ENCODE measurements around the gene TMEM9. TPM values are rescaled to one million over a fixed set of nuclear protein-coding genes. Genes with fewer than 3 reads are reported as not detected.

Gene TMEM9
- total RNA-seq, 1 experiment from 2014 or later = 69.7 TPM

DNA sequence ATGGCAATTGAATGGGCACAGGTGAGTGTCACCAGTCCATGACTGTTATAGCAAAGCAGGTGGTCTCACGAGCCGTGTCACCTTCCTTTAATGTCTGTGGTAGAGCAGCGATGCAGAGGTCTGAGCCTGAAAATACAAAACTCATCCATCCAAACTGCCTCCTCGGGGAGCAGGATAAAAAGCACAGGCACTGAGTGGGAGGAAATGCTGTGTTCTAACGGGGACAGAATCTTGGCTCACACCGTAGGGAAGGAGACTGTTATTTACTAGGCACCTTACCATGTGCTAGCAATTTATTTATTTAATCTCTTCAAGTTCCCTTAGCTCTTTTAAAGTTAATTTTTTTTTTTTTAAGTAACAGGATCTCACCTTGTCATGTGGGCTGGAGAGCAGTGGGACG lies 28.5 kb downstream of the TMEM9 start:
- H3K36me3 ChIP-seq (ENCODE audit: insufficient read depth, low read length, poor library complexity, severe bottlenecking) = no peaks in the 10 kb centered on the region
- no peaks in the 10 kb centered on the region for H3K9me3 ChIP-seq (ENCODE audit: low read depth, low read length, poor library complexity, severe bottlenecking)
- CTCF ChIA-PET = no interaction called here
- H3K27ac ChIP-seq (ENCODE audit: low read depth, low read length, poor library complexity, severe bottlenecking) = no peak overlapping the region
- intact Hi-C loops (cut with micrococcal nuclease; ENCODE audit: unreplicated experiment) = no loop called here
- DNase-seq (ENCODE audit: low spot score) = no peak
- POLR2A ChIA-PET (ENCODE audit: low non-redundant PET) = interaction anchor here (0.7 kb wide), 1 partner anchor 432 kb away, joined by 3 read pairs; no protein-coding TSS in a partner anchor
- no peaks in the 10 kb centered on the region for H3K4me1 ChIP-seq (ENCODE audit: insufficient read depth, low read length, poor library complexity, severe bottlenecking)
- BruUV-seq (replicated peaks) = no TSS peak
- no peaks in the 10 kb centered on the region for H3K27me3 ChIP-seq (replicated peaks; ENCODE audit: insufficient read depth, low read depth, low read length, poor library complexity)
- TF ChIP-seq, protein P1, sequence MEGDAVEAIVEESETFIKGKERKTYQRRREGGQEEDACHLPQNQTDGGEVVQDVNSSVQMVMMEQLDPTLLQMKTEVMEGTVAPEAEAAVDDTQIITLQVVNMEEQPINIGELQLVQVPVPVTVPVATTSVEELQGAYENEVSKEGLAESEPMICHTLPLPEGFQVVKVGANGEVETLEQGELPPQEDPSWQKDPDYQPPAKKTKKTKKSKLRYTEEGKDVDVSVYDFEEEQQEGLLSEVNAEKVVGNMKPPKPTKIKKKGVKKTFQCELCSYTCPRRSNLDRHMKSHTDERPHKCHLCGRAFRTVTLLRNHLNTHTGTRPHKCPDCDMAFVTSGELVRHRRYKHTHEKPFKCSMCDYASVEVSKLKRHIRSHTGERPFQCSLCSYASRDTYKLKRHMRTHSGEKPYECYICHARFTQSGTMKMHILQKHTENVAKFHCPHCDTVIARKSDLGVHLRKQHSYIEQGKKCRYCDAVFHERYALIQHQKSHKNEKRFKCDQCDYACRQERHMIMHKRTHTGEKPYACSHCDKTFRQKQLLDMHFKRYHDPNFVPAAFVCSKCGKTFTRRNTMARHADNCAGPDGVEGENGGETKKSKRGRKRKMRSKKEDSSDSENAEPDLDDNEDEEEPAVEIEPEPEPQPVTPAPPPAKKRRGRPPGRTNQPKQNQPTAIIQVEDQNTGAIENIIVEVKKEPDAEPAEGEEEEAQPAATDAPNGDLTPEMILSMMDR (conservative IDR thresholded peaks at IDR 0.05; ENCODE audit: low read depth, low read length) = no peak
- TF ChIP-seq EZH2 (IDR thresholded peaks at IDR 0.05; ENCODE audit: borderline replicate concordance, low read depth, low read length, poor library complexity, severe bottlenecking) = no peak
- no peak overlapping the region for H3K4me3 ChIP-seq (ENCODE audit: low read depth, low read length, poor library complexity, severe bottlenecking)

- intact Hi-C loops (cut with micrococcal nuclease; ENCODE audit: unreplicated experiment) = no loop called here
- CTCF ChIA-PET = no interaction called here
These were observed 29.3 kb downstream of the TMEM9 start for GRCh38 chr1:201125019-201125418.

GRCh38 chr1:201123866-201124265 lies 30.4 kb downstream of the TMEM9 start:
- ChIA-PET CTCF (no interaction called here), POLR2A (ENCODE audit: low non-redundant PET) (no interaction called here)
- H3K27ac ChIP-seq (ENCODE audit: low read depth, low read length, poor library complexity, severe bottlenecking) = no peak overlapping the region
- no peaks in the 10 kb centered on the region for H3K36me3 ChIP-seq (ENCODE audit: insufficient read depth, low read length, poor library complexity, severe bottlenecking)
- DNase-seq (ENCODE audit: low spot score) = no peak
- H3K27me3 ChIP-seq (replicated peaks; ENCODE audit: insufficient read depth, low read depth, low read length, poor library complexity) = no peaks in the 10 kb centered on the region
- H3K9me3 ChIP-seq (ENCODE audit: low read depth, low read length, poor library complexity, severe bottlenecking) = no peaks in the 10 kb centered on the region
- intact Hi-C loops (cut with micrococcal nuclease; ENCODE audit: unreplicated experiment) = no loop called here
- H3K4me1 ChIP-seq (ENCODE audit: insufficient read depth, low read length, poor library complexity, severe bottlenecking) = no peaks in the 10 kb centered on the region
- BruUV-seq (replicated peaks) = no TSS peak
- TF ChIP-seq EZH2 (IDR thresholded peaks at IDR 0.05; ENCODE audit: borderline replicate concordance, low read depth, low read length, poor library complexity, severe bottlenecking) = no peak
- TF ChIP-seq, protein P1 (conservative IDR thresholded peaks at IDR 0.05; ENCODE audit: low read depth, low read length) = no peak
- H3K4me3 ChIP-seq (ENCODE audit: low read depth, low read length, poor library complexity, severe bottlenecking) = no peak overlapping the region

More at GRCh38 chr1:201125019-201125418, 29.3 kb downstream of the TMEM9 start:
- POLR2A ChIA-PET (ENCODE audit: low non-redundant PET) = no interaction called here
- H3K27ac ChIP-seq (ENCODE audit: low read depth, low read length, poor library complexity, severe bottlenecking) = no peak overlapping the region
- H3K4me1 ChIP-seq (ENCODE audit: insufficient read depth, low read length, poor library complexity, severe bottlenecking) = no peaks in the 10 kb centered on the region
- no peaks in the 10 kb centered on the region for H3K36me3 ChIP-seq (ENCODE audit: insufficient read depth, low read length, poor library complexity, severe bottlenecking)
- no peak for TF ChIP-seq EZH2 (IDR thresholded peaks at IDR 0.05; ENCODE audit: borderline replicate concordance, low read depth, low read length, poor library complexity, severe bottlenecking)
- TF ChIP-seq, protein P1 (conservative IDR thresholded peaks at IDR 0.05; ENCODE audit: low read depth, low read length) = no peak
- DNase-seq (ENCODE audit: low spot score) = no peak
- BruUV-seq (replicated peaks) = no TSS peak
- H3K9me3 ChIP-seq (ENCODE audit: low read depth, low read length, poor library complexity, severe bottlenecking) = no peaks in the 10 kb centered on the region
- no peak overlapping the region for H3K4me3 ChIP-seq (ENCODE audit: low read depth, low read length, poor library complexity, severe bottlenecking)
- no peaks in the 10 kb centered on the region for H3K27me3 ChIP-seq (replicated peaks; ENCODE audit: insufficient read depth, low read depth, low read length, poor library complexity)

All from A673 (cell line).